DND-41 (cell line): ENCODE data around the gene PCBP4.

ENCODE experiments used
- EZH2 ChIP-seq: IDR thresholded peaks from 3 replicates; pipeline ENCODE4 v1.6.1; 2012; ENCODE audit warnings: borderline replicate concordance, low read depth, mild to moderate bottlenecking, moderate library complexity, low read length, inconsistent platforms; ENCODE audit not compliant: severe bottlenecking
- TF ChIP-seq, protein P1 (sequence below): IDR thresholded peaks from 2 replicates; pipeline ENCODE4 v1.5.1; 2012; ENCODE audit warnings: borderline replicate concordance, low read length, moderate library complexity, mild to moderate bottlenecking; ENCODE audit not compliant: poor library complexity, severe bottlenecking; ENCODE audit errors: extremely low read depth

DNA sequence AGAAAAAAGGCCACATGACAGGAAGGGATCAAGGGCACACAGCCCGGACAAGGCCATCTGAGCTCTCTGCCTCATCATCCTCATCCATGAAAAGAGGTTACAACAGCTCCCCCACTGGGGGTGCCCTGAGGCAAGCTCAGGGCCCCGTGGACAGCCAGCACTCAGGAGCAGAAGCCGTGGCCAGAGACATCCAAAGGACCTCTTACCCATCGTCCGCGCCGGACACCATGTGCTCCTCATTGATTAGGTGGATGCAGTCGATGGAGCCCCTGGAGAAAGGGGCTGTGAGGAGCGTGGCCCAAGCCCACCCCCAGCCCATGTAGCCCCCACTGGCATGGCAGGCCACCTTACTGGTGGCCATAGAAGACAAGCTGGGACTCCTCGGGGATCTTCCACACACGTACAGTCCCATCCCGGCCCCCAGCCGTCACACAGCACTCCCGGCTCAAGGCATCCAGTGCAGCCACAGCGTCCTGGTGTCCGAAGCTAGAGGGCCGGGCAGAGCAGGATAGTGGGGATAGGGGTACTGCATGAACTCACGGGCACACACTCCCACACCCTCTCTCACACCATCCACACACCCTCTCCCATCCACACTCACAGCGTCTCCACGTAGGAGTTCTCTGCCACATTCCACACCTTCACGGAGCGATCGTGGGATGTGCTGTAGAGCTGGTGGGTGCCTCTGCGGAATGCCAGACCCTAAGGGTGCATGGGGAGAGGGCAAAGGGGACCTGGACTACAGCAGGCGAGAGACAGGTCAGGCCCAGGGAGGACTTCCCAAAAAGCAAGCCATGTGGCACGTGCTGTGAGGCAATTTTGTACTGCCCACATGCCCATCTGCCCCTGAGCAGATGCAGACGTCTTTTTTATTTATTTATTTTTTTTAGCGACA is 32.0 kb downstream of the PCBP4 start:
- TF ChIP-seq, protein P1, sequence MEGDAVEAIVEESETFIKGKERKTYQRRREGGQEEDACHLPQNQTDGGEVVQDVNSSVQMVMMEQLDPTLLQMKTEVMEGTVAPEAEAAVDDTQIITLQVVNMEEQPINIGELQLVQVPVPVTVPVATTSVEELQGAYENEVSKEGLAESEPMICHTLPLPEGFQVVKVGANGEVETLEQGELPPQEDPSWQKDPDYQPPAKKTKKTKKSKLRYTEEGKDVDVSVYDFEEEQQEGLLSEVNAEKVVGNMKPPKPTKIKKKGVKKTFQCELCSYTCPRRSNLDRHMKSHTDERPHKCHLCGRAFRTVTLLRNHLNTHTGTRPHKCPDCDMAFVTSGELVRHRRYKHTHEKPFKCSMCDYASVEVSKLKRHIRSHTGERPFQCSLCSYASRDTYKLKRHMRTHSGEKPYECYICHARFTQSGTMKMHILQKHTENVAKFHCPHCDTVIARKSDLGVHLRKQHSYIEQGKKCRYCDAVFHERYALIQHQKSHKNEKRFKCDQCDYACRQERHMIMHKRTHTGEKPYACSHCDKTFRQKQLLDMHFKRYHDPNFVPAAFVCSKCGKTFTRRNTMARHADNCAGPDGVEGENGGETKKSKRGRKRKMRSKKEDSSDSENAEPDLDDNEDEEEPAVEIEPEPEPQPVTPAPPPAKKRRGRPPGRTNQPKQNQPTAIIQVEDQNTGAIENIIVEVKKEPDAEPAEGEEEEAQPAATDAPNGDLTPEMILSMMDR, result no peak
- no peak for TF ChIP-seq EZH2
